Fibroblast of skin of back (primary cell): Measurements from ENCODE around the gene ALDOB. TPM values are rescaled to one million over a fixed set of nuclear protein-coding genes. Genes with fewer than 3 reads are reported as not detected.

ENCODE experiments used
- DNase-seq: peaks from one replicate; pipeline ENCODE4 v3.0.0-alpha.2; 2013
- polyA plus RNA-seq, 2 experiments: library from polyadenylated mRNA; unstranded; fragments of 120-200 nt; gene quantifications; one replicate each; pipeline ENCODE4 v1.2.1, GENCODE V29; 2013; ENCODE audit not compliant: insufficient read length in 2 of 2

Gene ALDOB
- 0.12 TPM for polyA plus RNA-seq (2013, experiment 1 of 2; ENCODE audit: insufficient read length)
- 0.07 TPM for polyA plus RNA-seq (2013, experiment 2 of 2; ENCODE audit: insufficient read length)

GRCh38 chr9:101435601-101436079 is at the start of gene ALDOB:
ALDOB (minus strand) TSS chr9:101435774; CDS start chr9:101430887, 4,887 bp downstream.
- DNase-seq, result no peak

DNA sequence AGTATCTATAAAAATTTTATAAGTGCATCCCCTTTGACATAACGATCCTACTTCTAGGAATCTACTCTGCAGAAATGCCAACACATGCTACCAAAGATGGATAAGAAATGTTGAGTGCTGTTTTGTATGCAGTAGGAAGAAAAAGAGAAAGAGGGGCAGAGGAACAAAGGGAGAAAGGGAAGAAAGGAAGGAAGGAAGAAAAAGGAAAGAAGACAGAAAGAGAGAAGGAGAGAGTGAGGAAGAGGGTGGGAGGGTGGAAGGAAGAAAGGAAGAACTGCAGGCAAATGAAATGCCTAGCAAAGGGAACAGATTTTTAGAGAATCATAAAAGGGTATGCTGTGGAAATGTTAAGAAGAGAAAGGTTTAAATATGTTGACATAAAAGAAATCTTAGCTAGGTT is 48.5 kb upstream of the ALDOB start:
- DNase-seq, result no peak

- no peak for DNase-seq
Measured at GRCh38 chr9:101481261-101481660, 45.7 kb upstream of the ALDOB start.

DNA sequence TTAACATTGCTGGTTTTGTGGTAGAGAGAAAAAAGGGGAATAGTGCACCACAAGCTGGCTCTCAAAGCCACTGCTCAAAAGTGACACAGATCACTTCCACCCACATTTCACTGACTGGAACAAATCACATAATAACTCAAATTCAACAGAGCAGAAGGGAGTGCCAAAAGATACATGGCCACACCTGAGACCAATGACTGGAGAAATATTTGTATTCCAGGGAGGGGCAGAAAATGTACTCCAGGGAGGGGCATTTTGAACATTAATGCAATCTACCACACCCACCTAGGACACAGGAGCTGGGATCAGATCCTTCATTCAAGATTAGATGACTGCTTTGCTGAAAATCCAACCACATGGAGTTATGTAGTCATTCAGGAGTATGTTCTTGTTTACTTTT is 44.8 kb upstream of the ALDOB start:
- no peak for DNase-seq

DNA sequence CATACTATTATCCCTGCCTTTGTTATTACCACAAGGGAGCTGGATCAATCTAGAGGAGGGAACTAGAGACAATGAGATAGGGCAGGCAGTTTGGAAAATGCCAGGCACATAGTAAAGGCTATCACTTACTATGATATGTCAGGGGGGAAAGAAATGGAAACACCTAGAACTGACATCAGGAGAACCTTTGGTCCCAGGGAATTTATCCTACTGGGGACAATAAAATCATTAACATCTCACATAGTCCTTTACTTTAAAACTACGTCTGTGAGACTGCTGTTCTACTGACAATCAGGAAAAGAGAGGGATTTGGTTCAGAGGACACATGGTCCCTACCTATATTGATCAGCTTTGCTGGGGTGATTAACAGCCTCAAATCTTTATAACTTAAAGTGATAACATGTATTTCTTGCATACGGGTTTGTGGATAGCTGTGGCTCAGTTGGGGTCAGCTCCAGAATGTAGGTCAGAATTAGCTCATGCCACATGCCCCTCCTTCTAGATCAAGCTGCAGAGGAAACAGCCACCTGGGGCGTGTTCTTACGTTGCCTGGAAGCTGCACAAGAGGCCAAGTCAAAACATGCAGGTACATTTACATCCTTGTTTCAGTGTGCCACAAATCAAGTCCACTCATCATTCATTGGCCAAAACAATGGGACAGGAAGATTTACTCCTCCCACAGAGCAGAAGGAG is 43.9 kb upstream of the ALDOB start:
- DNase-seq, result no peak

GRCh38 chr9:101478906-101479305 is 43.3 kb upstream of the ALDOB start:
- no peak for DNase-seq

DNA sequence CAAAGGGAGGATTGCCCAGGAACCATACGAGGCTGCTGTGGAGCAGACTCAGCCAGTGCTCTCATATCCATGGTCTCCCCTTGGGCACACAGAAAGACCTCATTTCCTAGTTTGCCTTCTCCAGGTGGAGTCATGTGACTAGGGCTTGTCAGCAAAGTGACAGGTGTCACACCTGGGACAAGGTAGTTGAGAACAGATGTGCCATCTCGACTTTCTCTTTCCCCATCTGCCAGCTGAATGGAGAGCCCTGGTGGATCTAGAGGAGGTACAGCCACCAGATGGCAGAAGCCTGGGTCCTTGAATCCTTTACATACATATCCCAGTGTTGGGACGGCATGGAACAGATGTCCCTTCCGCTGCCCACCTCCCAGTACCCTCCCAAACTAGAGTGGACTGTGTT is 42.9 kb upstream of the ALDOB start:
- DNase-seq, result no peak

DNA sequence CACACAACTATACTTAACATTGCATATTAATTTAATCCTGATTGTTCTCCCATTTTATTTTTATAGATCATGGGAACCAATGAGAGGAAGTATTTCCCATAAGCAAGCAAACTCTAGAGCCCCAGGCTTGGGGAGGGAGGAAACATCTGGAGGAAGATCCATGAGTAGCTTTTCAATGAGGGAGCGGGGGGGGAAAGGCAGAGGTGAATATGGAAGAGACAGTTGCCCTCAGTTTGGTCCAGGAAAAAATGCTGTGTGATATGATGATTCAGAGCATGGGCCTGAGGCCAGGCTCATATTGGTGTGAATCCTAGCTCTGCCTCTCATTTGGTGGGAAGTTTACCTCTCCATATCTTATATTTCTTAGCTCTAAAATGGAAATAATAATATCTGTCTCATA is 42.2 kb upstream of the ALDOB start:
- DNase-seq, result peak; percentile 50

- peak; percentile 42 for DNase-seq
Measured at GRCh38 chr9:101477214-101477613, 41.6 kb upstream of the ALDOB start.

DNA sequence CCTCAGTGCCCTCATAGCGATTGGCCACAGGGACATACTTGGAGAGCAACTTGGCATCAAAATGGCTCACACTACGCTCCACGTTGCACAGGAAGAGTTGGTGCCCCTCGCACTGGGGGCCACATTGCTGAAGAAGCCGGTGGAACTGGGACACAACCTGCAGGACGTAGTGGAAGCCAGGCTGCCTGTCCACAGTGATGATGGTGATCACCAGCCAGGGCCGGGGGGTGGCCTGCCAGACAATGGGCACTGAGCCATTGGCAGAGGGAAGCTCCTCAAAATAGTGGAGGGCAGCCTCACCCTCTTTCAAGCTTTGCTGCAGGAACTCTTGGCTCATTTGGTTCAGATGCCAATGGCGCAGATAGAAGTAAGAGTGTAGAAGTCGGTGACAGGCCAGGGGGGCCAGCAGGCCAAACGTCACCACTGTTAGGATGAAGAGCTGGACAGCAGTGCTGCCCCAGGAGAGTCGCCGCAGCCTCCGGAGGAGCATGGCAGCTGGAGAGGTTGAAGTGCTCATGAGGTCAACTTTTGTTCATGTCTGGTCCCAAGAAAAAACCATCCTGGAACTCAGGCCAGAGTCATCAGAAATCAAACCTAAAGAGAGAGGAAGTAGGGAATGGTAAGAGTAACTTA is 41.1 kb upstream of the ALDOB start:
- no peak for DNase-seq

GRCh38 chr9:101472891-101473290 is 37.3 kb upstream of the ALDOB start:
- DNase-seq, result no peak

- no peak for DNase-seq
Measured at GRCh38 chr9:101470929-101471328, 35.4 kb upstream of the ALDOB start.

GRCh38 chr9:101470021-101470420 is 34.4 kb upstream of the ALDOB start:
- no peak for DNase-seq

- no peak for DNase-seq
Measured at GRCh38 chr9:101469026-101469425, 33.5 kb upstream of the ALDOB start.

DNA sequence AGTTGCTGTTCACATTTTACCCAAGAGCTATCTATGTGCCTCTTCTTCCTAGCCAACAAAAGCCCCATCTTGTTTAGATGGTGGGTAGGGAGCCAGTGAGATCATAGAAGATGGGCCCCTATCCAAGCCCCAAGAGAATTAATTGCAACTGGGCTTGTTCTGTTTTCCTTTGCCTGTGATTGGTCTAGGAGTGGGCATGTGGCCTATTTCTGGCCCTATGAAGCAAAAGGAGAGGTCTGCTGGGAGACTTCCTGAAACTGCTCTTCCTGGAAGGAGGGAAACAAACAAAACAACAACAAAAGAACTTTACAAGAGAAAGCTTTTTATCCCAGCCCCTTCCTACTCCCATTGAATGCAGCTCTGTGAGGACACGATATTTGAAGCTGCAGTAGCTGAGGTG is 32.5 kb upstream of the ALDOB start:
- no peak for DNase-seq

- DNase-seq, result no peak
Measured at GRCh38 chr9:101467690-101468089, 32.1 kb upstream of the ALDOB start.

DNA sequence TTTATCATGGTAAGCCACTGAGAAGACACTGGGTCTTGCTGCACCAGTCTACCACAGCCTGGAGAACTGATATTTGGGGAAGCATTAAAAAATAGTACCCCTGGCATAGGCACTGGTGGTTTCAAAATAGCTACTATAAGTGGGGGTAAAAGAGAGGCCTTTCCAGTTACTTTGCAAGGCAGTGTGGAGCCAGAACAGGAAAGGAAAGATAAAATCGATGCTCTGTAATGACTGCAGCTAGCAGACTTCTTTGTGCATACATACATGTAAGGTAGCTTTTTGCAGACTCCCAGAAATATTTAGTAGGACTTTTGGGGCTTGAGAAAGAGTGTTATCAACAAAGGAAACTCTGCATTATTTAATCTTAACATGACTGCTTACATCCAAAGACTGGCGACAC is 31.3 kb upstream of the ALDOB start:
- no peak for DNase-seq

- DNase-seq, result peak; percentile 75
Measured at GRCh38 chr9:101465326-101465915, 29.8 kb upstream of the ALDOB start.

GRCh38 chr9:101463397-101463796 is 27.8 kb upstream of the ALDOB start:
- DNase-seq, result peak; percentile 58

GRCh38 chr9:101462558-101462957 is 27.0 kb upstream of the ALDOB start:
- peak; percentile 66 for DNase-seq

GRCh38 chr9:101460965-101461364 is 25.4 kb upstream of the ALDOB start:
- DNase-seq, result no peak

DNA sequence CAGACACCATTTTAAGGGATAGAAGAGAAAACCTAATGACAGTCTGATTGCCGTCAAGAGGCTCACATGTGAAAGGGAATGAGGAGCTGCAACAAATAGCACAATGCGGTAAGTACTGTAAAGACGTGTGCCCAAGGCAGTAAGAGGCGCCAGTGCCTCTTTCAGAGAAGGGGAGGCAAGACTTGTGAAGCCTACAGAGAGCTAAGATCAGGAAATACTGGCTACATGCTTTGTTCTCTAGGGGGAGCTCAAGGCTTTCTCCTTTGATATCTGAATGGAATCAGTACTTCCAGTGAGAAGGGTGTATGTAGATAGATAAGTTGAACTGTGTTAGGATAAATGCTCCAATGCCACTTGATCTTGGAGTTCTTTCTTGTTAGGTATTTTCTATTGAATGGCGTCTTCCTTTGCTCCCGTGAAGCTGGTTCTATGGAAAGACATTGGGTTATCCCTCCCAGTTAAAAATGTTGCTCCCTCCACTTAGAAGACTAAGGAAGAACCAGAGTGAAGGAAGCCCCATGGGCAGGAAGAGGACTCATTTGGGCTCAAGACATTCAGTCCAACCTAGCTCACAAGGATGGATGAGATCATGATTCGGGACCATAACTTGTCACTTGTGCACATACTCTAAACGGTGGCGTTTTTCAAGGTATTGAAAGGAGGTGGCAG is 23.5 kb upstream of the ALDOB start:
- DNase-seq, result peak; percentile 80

DNA sequence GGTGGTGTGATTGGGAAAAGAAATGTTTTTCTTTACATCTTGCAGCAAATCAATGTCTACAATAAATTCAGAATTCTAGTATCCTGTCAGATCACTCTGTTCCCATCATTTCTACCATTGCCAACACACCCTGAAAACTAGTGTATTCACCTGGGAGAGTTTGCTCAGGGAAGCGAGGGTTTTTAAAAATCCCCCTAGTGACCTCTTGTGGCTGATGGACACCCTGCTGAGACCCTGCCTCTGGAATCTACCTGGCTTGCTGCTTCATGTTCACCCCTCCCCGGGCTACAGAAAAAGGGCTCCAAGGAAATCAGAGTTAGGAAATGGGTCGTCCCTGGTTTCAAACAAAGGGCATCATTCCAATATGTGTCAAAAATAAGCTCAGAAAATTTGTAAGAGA is 21.4 kb upstream of the ALDOB start:
- DNase-seq, result no peak
